ENCODE data around the gene HIGD1C. TPM values are rescaled to one million over a fixed set of nuclear protein-coding genes. Genes with fewer than 3 reads are reported as not detected.

Gene HIGD1C
- not detected in 2 replicates for total RNA-seq

DNA sequence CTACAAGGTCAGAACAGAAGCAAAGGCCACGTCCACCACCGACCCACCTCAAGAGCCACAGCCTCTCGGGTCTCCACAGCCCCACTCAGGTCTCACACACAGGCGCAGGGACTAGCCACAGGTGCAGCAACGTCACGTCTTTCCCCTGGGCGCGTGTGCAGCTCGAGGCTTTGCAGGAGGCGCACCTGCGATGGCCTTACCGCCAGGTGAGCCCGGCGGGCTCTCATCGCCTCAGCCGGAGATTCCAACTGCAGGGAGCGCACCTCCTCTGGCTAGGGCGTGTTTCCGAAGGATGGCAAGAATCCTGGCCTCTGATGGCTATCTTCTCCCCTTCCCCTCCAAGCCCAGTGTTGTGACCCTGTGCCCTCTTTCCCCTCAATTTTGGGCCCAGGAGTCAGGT, at the start of gene HIGD1C:
HIGD1C (plus strand) TSS at position 35 of the 400 bp plus-strand sequence. CDS start 1,455 bp downstream, outside the sequence.

Small RNAs within 50 kb of the gene (small RNA-seq; reads per million reads assigned to genes)
- not detected for gene AC008121.1
- gene RF00019: not detected
- not detected for gene RNU6-87P

Other genes starting within 250 kb of the HIGD1C start
- gene ATF1, start 188.4 kb upstream of the HIGD1C start, total RNA-seq: 22.5 and 23.1 TPM in 2 replicates
- not detected in 2 replicates for gene TMPRSS12, start 109.6 kb upstream of the HIGD1C start, total RNA-seq
- gene SLC11A2, start 73.8 kb downstream of the HIGD1C start, total RNA-seq: 53.2 and 58.2 TPM in 2 replicates
- 32.6 and 39.6 TPM in 2 replicates for gene LETMD1, start 95.8 kb downstream of the HIGD1C start, total RNA-seq
- 31.9 and 37.9 TPM in 2 replicates for gene CSRNP2, start 131.1 kb downstream of the HIGD1C start, total RNA-seq
- gene TFCP2, start 220.6 kb downstream of the HIGD1C start, total RNA-seq: 12.9 TPM in 2 replicates

Data from thoracic aorta endothelial cell (primary cell).